GM18508 (cell line): ENCODE results near the gene EXD2.
"Not testable (repeated sequence)": the region's sequence is repeated elsewhere in the genome, so short reads cannot be mapped to it uniquely, and the experiment has no call there.

Experiments used
- ATAC-seq: cut with Tn5 transposase; IDR thresholded peaks from one replicate; pipeline ENCODE4 v1.9.1; 2021; ENCODE audit warnings: moderate number of reproducible peaks; ENCODE audit not compliant: insufficient read depth, unreplicated experiment

Gene EXD2, protein sequence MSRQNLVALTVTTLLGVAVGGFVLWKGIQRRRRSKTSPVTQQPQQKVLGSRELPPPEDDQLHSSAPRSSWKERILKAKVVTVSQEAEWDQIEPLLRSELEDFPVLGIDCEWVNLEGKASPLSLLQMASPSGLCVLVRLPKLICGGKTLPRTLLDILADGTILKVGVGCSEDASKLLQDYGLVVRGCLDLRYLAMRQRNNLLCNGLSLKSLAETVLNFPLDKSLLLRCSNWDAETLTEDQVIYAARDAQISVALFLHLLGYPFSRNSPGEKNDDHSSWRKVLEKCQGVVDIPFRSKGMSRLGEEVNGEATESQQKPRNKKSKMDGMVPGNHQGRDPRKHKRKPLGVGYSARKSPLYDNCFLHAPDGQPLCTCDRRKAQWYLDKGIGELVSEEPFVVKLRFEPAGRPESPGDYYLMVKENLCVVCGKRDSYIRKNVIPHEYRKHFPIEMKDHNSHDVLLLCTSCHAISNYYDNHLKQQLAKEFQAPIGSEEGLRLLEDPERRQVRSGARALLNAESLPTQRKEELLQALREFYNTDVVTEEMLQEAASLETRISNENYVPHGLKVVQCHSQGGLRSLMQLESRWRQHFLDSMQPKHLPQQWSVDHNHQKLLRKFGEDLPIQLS

DNA sequence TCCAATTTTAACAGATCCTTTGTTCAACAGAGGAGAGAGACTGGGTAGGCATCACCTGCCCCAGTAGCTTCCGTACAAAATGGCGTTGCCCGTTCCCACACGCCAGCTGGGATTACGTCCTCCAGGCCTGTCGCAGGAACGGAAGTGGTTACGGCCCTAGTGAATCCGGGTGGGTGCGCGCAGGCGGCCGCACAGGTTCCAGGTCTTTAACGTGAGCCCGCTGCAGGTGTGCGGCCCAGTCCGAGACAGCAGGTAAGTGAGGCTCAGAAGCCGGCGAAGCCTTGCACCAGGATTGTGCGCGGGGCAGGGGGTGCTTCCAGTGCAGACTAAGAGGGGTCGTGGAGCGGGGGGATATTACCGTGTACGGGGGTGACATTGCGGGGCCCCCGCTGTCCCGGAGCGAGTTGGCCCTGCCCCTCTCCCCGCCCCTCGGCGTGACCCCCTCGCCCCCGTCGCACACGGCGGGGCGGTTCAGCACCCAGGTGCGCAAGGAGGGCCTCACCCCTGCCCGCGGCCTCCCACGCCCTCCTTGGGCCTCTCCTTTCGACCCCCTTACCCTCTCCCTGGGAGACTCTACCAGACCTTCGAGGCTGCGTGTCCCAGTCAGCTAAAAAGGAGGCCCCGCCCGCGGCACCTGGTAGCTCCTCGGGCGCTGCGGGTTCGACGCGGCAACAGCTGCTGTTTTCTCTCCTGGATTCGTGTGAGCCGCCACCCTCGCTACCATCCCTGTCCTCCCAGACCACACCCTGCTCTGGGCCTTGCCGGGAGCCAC lies at the start of gene EXD2:
EXD2 (plus strand) TSS at position 159 of the 772 bp plus-strand sequence. CDS start 17,973 bp downstream, outside the sequence.
- peak; percentile 75 for ATAC-seq

DNA sequence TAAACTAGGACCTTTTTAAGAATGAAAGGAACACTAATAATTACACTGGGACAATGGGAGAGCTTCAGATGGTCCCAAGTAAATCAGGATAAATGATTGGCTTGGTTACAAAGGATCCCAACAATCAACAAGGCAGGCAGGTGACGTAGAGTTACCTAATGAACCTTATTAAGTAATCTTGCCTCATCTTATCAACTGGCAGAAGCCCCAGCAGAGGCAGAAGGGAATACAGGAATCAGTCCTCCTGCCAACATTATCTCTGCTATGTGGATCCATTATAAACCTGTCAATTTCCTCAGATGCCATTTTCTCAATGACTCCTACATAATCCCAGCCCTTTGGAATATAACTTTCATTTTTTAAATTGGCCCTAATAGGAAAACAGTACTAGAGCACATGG lies 49.7 kb upstream of the EXD2 start:
- no peak for ATAC-seq

DNA sequence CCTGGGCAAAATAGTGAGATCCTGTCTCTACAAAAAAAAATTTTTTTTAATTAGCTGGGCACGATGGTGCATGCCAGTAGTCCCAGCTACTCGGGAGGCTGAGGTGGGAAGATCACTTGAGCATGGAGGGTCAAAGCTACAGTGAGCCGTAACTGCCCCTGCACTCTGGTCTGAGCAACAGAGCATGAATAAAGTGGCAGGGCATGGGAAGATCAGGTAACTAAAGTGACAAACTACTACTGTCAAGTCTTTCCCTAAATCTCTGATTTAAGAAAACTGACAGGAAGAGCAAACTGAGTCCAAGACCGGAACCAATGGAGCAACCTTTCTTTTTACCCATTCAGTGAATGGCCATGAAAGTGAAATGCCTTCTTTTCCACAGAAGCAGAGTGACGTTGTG lies 49.2 kb upstream of the EXD2 start:
- ATAC-seq = no peak

DNA sequence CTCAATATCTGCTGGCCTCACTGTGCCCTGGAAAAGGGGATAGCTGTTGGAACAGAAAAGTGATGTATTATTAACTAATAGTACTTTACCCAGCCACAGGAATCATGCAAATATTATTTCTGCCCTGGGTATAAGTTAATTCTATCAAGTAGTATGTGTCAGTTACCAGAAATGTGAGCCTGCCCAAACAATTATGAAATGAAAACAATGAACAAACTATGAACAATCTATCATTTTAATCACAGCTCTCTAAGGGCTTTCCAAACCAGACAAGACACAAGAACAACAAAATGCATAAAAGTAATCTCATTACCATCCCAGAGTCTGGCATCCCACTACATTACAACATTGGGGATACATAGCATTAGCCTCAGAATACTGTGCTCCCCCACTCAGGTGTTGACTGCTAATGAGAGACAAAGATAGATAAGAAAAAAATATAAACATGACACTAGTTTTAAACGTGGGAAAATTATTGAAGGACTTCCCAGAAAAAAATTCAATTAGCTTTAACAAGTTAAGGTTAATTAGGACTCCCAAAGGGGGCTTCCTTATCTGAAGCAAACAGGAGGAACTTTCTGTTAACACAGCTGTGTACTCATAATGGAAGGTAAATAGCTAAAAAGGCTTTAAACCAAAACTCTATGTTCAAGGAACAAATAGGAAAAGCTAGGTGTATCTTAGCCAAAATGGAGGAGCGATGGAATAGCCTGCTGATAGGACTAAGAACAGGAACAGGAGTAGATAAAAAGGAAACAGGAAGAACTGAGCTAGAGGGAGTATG lies 41.6 kb upstream of the EXD2 start:
- ATAC-seq = no peak

DNA sequence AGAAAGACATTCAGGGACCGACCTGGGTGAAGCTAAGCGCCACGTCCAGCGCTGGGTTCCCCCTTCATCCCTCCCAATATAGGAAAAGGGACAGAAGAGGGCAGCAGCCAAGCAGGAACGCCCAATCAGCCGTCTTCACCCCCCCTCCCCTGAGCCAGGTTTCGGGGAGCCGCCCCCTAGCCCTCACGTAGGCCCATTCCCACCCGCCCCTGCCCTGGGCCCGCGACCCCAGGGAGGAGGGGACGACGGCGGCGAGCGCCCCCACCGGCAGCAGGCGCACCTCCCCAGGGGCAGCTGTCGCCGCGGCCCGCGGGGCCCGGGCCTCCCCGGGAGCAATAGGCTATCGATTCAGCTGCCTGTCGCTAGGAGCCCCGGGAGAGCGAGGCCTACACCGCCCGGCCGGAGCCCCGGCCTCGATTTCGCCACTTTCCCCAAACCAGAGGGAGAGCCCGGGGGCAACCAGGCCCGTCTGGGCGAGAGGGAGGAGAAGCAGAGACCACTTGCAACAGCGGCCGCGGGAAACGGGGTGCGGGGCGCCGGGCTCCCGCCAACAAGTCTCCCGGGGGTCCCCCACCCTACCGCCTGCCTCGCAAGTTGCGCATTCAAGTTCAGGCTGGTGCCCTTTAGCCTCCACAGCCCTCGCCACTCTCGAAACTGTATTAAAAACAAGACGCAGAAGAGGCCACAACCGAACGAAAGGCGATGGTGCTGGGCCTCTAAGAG lies 39.7 kb upstream of the EXD2 start:
- ATAC-seq = no peak

DNA sequence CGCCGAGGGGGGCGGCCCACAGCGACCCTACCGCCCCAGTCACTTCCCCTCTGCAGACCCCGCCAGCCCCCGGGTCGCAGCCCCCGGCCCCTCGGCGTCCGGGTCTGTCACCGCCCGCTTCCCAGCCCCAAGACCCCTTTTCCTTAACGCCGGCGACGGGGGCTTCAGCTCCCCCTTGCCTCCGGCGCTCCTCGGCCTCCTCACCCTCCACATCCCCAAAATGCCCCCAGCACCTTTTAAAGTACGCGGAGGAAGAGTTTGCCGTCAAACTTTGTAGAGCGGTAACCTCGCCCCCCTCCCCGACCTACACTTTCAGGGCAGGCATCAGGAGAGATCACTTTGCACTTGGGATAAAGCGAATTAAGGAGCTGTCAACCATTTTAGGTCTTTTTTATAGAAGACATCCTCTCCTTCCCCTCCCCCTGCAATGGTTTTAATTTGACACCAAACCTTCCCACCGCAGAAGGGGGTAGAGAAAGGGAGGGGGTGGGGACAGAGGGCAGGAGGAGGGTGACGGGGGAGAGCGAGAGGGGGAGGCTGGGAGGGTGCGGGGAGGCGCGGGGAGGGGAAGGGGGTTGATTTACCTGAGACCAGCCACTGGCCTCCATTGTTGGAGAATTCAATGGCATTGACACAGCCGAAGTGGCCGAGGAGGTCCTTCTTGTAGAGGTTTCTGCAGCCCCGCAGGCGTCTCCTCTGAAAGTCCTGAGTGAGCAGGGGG lies 39.0 kb upstream of the EXD2 start:
- no peak for ATAC-seq

DNA sequence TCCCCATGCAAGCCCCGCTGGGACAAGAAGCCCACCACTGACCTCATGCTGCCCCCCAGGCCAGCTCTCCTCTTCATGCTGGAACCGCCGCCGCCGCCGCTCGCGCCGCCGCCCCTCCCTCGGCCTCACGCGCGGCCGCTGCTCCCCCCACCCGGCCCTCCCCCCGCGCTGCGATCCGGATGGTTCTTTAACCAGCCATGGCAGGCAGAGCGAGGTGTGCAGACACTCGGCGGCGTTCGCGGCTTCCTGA lies 38.5 kb upstream of the EXD2 start, which contains the start of gene DCAF5:
DCAF5 (minus strand) TSS at position 218 of the 250 bp plus-strand sequence; CDS start at position 77, 141 bp downstream.
- ATAC-seq = peak; percentile 42

DNA sequence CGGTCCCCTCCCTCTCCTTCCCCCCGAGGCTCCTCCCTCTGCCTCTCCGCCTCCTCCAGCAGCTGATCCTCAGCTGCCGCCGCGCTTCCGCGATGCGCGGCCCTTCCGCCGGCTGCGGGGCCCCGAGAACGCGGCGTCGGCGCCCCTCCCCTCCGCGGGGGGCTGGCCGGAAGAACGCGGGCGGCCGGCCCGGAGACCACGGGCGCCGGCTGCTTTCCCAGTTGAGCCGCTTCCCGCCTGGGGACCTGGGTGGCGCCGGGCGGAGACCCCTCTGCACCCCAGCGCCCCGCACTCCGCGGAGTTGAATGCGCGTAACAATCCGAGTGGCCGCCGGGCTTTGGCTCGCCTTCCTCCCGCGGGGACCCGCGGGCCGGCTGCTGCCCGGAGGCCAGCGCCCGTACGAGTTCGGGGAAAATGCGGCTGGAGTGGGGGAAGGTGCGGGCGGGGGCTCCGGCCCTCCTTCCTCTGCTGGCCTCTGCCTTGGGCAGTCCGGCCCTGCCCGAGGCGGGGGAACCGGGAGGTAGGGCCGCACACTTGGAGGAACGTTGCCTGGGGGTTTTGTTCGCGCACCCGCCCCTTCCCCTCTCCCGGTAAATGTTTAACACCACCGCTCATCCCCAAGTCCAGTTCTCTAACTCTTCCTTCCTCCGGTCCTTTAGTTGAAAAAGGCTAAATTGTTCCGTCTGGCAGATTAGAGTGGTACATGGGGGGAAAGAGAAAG lies 38.0 kb upstream of the EXD2 start:
- no peak for ATAC-seq

DNA sequence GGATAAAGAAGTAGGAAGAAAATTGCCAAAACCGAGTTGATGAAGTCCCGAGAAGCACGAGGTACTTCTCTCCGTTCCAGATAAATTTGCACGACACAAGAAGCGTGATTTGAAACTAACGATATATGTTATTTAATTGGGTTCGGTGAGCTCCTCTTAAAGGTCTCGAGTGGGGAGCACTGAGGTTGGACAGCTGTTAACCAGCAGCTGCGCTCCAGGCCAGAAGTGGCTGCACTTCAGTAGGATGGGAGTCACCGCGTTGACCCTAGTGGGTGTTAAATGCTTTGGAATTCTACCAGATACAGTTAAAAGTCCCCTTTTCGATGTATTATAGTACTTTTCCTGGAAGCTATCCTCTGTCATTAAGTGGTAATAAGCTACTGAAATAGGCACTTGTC lies 37.4 kb upstream of the EXD2 start:
- no peak for ATAC-seq

DNA sequence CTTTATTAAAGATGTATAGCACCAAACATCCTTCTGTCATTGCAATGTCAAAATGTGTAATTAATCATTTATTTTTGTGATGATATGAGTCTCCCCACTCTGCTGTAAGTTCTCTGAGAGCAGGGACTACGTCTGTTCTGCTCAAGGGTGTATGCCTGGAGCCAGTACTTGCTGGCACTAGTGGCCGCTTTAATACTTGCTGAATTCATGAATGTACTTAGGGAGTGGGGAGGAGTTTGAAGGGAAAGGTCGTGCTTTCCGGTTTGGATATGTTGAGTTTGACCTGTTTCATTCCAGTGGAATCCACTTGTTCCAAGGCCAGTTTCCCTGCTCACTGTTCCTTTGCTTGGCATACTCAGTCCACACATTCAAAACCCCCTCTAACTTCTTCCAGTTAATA lies 36.5 kb upstream of the EXD2 start:
- ATAC-seq = no peak

DNA sequence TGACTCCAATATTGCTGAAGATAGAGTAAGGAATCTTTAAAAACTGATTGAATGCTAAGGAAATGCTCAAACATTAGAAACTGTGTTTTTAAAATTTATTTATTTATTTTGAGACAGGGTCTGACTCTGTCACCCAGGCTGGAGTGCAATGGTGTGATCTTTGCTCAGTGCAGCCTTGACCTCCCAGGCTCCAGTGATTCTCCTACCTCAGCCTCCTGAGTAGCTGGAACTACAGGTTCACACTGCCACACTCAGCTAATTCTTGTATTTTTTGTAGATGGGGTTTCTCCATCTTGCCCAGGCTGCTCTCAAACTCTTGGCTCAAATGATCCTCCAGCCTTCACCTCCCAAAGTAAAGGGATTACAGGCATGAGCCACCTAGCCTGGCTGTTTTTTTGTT lies 35.1 kb upstream of the EXD2 start:
- ATAC-seq = no peak

DNA sequence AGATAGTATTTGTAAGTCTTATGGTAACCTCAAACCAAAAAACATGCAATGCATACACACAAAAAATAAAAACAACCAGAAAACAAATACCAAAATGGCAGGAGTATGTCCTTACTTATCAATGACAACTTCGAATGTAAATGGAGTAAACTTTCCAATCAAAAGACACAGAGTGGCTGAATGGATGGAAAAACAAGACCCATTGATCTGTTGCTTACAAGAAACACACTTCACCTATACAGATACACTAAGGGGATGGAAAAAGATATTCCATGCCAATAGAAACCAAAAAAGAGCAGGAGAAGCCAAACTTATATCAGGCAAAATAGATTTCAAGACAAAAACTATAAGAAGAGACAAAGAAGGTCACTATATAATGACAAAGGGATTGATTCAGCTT lies 29.7 kb upstream of the EXD2 start:
- no peak for ATAC-seq

DNA sequence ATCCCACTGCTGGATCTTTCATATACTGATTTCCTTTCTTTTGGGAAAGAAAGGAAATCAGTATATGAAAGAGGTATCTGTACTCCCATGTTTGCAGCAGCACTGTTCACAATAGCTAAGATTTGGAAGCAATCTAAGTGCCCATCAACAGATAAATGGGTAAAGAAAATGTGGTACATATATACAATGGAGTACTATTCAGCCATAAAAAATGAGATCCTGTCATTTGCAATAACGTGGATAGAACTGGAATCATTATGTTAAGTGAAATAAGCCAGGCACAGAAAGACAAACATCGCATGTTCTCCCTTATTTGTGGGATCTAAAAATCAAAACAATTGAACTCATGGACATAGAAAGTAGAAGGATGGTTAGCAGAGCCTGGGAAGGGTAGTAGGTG lies 25.5 kb upstream of the EXD2 start:
- not testable (repeated sequence) for ATAC-seq

DNA sequence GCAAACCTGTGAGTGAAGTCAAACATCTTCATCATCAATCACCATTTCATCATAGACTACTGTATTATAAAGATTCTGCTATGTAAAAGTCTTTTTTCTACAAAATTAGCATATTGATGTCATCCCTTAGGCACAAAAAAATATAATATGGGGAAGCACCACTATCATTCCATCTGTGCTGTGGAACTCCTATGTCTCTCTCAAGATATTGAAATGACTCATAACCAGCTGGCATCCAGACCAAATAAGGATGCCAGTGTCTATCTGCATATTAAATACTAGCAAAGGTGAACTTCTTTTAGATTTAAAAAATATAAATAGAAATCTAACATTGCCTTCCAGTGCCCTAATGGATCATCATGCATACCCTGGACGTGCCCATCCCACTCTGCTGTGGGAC lies 20.5 kb upstream of the EXD2 start:
- ATAC-seq = no peak

DNA sequence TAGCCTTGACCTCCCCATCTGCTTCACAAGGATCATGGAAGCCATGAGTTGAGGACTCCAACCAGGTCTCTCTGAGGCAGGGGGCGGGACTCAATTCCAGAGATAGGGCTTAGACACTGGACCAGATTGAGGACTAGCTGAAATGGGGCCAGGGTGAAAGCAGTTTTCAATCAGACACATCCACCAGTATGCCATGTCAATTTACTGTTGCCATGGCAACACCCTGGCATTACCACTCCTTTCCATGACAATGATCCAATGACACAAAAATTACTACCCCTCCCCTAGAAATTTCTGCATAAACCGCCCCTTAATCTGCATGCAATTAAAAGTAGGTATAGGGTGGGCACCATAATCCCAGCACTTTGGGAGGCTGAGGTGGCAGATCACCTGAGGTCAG lies 19.7 kb upstream of the EXD2 start:
- ATAC-seq = no peak

DNA sequence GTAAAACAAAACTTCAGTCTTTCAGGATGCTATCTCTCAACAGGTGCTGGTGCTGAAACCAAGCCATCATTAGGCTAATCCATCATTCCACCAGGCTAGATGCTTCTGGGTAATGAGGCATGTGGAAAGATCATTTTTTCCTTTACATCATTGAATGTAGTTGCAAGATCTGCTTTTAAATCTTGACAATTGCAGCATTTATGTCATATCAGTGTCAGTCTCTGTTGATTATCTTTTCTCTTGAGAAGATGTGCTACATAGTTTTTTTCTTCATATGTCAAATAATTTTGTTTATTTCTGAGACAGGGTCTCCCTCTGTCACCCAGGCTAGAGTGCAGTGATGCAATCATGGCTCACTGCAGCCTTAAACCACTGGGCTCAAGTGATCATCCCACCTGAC lies 16.2 kb upstream of the EXD2 start:
- ATAC-seq = no peak

DNA sequence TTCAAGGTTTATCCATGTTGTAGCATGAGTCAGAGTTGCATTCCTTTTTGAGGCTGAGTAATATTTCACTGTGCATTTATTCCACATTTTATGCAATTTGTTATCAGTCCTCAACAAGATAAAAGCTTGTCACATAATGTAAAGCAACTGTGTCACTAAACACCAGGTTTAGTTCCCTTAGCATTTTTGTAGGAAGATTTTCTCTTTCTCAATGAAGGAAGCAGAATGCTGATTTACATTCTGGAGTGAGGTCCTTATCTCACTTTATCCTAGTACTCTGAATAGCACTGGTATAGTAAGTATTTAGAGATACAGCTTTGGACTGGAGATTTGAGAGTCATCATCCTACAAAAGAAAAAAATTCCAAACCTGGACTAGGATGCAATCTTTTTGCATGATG lies 9.8 kb upstream of the EXD2 start:
- ATAC-seq = no peak

DNA sequence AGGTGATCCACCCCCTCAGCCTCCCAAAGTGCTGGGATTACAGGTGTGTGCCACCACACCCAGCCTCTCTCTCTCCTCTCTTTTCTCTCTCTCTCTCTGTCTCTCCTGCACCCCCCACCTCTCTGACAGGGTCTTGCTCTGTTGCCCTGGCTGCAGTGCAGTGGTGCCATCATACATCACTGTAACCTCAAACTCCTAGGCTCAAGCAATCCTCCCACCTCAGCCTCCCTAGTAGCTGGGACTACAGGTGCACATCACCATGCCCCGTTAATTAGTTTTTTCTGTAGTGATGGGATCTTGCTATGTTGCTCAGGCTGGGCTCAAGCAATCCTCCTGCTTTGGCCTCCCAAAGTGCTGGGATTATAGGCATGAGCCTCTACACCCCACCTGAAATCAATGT lies 8.7 kb upstream of the EXD2 start:
- not testable (repeated sequence) for ATAC-seq

DNA sequence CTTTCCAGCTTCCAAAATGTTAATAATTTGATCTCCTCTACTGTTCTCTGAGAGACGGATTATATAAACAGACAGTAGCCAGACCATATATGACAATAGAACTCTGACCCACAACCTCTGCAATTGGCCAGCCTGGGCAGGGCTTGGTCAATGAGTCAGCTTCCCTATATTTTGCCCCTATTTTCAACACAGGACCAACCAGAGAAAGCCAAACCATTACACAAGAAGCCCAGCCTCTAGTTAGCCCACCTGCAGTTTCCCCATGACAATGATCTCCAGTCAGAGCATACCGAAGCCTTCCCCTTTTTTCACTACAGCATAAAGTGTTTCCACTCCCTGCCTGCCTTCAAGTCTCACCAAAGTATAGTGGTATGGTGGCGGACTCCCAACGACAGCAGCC lies 7.6 kb upstream of the EXD2 start:
- ATAC-seq = no peak
